Measurements from ENCODE around the gene JTB.
"Not testable (repeated sequence)": the region's sequence is repeated elsewhere in the genome, so short reads cannot be mapped to it uniquely, and the experiment has no call there.

JTB gene

DNA sequence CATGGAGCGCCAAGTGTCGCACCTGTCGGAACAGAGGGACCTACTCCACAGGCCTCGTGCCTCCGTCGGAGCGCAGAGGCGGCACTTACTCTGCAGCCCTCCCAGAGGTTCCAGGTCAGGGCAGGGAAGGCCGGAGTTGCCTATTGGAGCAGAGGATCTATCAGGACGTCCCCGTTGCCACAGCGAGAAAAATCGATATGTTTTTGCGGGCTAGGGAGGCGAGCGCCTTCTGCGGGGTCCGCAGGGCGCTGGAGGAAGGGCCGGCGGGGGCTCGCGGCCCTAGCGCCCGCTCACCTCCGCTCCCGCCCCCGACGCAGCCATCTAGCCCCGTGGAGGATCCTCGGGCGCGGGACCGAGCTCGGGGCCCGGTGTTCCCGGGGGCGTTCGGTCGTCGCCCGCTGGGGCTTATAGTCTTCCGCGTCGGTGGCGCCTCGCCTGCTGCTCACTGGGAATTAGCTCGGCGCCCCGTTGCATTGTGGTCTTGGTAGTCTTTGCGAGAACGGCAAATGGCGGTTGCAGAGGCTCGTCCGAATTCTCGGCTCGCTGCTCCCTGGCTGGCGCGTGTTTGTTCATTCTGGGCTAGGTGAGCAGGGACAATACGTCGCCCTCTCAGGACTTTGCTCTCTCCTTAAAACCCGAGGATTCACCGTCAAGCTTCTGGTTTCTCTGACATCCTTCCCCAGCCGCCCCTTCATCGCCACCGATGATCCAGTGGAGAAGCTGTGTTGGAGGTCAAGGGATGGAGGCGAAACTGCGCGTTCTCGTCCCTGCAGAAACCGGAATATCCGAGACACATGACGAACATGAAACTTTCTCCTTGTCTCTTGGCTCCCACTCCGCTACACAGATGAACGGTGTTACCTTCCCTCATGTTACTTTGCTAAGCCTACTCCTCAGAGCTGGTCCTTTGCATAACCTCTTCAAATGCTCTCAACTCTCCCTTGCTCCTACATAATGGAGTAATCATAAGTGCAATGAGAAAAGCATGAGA lies at the start of gene JTB:
JTB (minus strand) TSS at position 425 of the 991 bp plus-strand sequence; CDS start at position 3, 422 bp downstream.
- DNase-seq (ENCODE audit: low read depth) = peak; percentile 47

DNA sequence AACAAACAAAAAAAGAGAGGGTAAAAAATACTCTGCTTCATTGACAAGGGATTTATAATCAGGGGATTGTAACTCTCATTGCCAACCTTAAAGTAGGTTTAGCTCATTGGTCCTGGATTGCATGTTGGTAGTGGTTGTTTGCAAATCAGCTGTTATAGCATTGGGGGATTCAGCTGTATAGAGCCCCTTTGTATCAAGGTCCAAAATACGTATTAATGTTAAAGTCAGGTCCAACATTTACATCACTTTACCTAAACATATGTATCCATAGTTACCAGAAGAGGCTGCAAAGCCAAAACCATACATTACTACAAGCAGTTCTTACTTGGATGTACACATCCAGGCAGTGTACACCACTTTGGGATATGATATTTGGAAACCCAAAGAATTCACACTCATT lies 42.5 kb upstream of the JTB start:
- DNase-seq (ENCODE audit: low read depth) = no peak

DNA sequence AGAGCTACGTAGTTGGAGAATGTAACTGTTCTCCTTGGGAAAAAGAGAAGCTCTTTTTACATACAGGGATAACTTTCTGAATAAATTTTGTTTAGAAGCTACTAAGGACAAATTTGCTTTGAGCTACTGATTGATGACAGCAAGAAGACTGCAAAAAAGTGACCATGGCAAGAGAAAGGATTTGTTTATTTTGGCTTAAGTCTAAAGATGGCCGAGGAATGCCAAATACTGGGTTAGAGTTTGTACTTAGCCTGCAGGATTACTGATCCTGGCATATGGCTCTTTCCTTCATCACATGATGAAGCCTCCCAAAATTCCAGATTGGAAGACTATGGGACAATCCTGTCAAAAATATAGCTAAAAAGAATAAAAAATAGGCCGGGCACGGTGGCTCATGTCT lies 41.8 kb upstream of the JTB start:
- DNase-seq (ENCODE audit: low read depth) = no peak

DNA sequence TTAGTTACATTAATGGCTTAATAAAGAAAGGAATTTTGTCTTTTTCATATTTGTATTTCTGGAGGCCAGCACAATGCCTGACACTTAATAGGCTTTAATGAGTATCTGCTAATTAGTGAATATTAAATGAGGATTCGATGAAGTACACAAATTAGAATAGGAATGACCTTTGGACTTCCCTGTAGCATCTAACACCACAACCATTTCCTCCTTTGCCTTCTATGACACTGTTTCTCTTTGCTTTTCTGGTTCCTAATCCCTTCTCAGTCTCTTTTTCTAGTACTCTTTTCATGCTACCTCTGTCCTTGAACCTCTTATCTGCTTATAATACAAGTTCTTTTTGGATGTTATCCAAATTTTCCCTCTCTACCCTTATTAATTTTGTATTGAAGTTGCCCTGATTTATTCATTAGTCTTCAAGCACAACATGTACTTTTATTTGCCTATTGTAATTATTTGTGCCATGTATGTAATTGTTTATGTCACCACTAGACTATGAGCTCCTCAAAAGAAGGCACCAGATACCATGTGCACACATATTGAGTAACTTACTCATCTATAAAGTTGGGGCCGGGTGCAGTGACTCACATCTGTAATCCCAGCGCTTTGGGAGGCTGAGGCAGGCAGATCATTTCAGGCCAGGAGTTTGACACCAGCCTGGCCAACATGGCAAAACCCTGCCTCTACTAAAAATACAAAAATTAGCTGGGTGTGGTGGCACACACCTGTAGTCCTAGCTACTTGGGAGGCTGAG lies 36.9 kb upstream of the JTB start:
- no peak for DNase-seq (ENCODE audit: low read depth)

DNA sequence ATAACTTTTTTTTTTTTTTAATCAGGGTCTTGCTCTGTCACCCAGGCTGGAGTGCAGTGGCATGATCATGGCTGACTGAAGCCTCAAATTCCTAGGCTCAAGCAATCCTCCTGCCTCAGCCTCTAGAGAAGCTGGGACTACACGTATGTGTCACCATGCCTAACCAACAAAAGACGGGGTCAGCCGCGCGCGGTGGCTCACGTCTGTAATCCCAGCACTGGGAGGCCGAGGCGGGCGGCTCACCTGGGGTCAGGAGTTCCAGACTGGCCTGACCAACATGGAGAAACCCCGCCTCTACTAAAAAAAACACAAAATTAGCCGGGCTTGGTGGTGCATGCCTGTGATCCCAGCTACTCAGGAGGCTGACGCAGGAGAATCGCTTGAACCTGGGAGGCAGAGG lies 35.1 kb upstream of the JTB start:
- not testable (repeated sequence) for DNase-seq (ENCODE audit: low read depth)

DNA sequence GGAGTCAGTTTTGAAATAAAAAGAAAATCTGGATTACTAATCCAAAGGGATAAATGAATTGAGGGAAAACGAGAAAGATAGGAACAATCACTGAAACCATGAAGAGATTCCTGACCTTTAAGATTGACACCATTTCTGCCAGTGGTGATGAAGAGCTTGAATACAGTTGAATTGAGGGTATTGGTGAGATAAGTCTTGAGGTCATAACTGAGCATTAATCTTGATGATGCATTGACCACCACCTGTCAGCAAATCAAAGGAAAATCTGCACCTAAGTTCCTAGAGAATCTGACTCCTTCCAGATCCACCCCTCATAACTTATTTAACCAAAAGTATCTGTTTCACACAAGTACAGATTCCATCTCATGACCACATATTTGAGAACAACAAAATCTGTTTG lies 34.7 kb upstream of the JTB start:
- DNase-seq (ENCODE audit: low read depth) = no peak

DNA sequence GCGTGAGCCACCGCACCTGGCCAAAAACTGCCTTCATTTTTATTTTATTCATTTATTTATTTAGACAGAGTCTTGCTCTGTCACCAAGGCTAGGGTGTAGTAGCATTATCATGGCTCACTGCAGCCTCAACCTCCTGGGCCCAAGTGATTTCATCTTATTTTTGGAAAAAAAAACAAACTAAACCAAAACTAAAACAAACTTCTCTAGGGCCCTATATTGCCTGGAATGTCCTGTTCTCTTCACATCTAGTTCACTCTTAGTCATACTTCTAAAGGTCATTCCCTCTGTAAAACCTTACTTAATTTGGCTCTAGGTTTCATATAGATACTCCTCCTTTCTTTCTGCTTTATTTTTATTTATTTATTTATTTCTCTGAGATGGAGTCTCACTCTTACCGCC lies 28.7 kb upstream of the JTB start:
- DNase-seq (ENCODE audit: low read depth) = no peak

DNA sequence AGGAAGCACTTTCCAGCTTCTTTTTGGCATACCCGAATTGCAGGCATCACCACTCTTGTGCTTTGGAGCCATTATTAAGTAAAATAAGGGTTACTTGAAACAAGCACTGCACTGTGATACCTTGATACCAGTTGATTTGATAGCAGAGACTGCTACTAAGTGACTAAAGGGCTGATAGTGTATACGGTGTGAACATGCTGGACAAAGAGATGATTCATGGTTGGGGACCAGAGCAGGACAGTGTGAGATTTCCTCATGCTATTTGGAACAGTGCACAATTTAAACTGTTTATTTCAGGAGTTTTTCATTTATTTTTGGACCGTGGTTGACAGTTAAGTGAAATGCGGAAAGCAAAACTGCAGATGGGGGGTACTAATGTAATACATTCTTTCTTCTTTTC lies 22.9 kb upstream of the JTB start:
- no peak for DNase-seq (ENCODE audit: low read depth)

DNA sequence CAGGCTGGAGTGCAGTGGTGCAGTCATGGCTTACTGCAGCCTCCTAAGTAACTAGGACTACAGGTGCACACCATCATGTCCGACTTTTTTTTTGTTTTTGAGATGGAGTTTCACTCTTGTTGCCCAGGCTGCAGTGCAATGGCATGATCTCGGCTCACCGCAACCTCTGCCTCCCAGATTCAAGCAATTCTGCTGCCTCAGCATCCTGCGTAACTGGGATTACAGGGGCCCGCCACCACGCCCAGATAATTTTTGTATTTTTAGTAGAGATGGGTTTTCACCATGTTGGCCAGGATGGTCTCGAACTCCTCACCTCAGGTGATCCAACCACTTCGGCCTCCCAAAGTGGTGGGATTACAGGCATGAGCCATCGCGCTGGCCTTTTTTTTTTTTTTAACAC lies 19.4 kb upstream of the JTB start:
- DNase-seq (ENCODE audit: low read depth) = not testable (repeated sequence)

DNA sequence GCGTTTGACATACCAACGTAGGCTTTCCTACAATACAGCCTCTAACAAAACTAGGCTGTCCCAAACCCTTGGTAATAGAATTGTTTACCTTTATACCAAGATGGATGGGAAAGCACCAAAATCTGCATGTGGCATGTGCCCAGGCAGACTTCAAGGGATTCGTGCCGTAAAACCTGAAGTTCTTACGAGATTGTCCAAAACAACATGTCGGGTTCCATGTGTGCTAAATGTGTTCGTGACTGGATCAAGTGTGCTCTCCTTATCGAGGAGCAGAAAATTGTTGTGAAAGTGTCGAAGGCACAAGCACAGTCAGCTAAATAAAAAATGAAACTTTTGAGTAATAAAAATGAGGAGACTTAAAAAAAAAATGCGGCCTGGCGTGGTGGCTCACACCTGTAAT lies 18.2 kb upstream of the JTB start:
- DNase-seq (ENCODE audit: low read depth) = no peak

DNA sequence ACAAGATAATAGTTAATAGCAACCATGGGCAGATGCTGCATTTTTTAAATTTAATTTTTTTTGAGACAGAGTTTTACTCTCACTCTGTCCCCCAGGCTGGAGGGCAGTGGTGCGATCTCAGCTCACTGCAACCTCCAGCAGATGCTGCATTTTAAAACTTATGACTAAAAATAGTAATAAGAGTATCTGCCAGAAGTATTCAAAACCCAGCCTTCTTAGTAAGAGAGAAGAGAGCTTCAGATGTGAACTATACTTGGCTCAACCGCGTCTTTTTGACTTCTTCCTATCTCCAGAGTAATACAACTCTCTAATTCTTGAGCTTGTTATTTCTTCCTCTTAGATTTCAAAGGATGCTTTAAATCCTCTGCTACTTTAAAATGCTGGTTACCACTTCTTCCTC lies 17.7 kb upstream of the JTB start:
- DNase-seq (ENCODE audit: low read depth) = no peak

DNA sequence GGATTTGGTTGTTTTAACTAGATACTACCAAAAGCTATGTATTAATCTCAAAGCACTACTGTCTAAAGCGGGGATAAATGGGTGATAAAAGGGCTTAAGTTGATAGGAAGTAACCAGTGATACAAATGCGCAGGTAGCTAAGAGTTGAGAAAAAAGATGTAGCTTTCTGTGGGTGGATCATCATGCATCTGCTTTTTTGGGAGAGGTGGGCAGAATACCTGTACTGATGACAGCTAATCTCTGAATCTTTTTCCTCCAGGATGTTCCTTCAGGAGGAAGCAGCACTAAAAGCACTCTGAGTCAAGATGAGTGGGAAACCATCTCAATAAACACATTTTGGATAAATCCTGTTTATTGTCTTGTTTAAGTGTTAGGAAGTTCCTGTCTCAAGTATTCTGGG lies 14.3 kb upstream of the JTB start:
- DNase-seq (ENCODE audit: low read depth) = no peak

DNA sequence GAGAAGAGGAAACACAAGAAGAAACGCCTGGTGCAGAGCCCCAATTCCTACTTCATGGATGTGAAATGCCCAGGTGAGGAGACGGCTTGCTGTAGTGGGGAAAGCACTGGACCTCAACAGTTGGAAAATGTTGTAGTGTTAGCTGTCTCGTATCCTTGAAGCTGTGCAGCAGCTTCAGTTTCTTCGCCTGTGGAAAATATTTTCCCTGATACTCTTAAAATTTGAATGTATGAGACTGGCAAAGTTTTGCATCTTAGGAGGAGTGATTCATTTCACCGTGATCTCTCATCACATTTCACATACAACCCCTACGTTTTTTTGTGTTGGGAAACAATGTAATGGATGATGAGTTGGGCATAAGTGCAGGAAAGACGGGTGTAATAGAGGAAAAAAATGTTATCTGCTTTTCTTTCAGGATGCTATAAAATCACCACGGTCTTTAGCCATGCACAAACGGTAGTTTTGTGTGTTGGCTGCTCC lies 13.7 kb upstream of the JTB start:
- DNase-seq (ENCODE audit: low read depth) = no peak

DNA sequence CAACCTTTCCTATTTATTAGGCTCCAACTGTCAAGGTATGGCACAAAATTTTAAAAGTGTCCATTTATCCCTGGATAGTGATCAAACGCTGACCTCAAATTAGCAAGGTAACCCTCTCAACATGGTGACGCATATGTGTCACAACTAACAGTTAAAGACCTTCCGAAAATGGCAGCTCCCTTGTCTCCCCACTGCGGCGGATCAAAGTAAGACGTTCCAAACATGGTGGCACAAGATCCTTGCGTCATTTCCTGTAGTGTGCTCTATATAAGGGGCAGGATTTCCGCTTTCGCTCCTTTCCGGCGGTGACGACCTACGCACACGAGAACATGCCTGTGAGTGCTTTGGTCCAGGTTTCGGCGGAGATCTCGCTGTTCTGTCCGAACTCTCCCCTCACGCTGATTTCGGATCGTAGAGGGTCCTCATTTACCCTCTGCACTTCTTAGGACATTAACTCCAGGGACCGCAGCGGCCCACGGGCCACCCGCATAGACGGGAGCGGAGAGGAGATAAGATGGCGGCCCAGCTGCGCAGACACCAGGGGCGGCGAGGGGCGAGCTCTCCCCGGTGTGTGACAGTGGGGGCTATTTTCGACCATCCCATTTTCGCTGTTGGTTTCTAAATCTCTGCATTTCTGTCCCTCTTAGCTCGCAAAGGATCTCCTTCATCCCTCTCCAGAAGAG lies 13.1 kb upstream of the JTB start, which contains the start of gene RPS27:
RPS27 (plus strand) TSS at position 295 of the 683 bp plus-strand sequence; CDS start at position 330, 35 bp downstream.
- DNase-seq (ENCODE audit: low read depth) = peak; percentile 89

DNA sequence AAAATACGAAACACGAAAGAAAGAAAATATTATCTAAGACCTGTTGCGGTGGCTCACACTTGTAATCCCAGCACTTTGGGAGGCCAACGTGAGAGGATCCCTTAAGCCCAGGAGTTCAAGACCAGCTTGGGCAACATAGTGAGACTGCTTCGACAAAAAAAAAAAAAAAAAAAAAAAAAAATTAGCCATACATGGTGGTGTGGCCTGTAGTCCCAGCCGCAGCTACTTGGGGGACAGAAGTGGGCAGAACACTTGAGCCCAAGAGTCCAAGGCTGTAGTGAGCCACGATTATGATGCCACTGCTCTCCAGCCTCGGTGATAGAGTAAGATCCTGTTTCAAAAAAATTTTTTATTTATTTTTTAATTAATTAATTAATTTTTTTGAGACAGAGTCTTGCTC lies 10.1 kb upstream of the JTB start:
- no peak for DNase-seq (ENCODE audit: low read depth)

DNA sequence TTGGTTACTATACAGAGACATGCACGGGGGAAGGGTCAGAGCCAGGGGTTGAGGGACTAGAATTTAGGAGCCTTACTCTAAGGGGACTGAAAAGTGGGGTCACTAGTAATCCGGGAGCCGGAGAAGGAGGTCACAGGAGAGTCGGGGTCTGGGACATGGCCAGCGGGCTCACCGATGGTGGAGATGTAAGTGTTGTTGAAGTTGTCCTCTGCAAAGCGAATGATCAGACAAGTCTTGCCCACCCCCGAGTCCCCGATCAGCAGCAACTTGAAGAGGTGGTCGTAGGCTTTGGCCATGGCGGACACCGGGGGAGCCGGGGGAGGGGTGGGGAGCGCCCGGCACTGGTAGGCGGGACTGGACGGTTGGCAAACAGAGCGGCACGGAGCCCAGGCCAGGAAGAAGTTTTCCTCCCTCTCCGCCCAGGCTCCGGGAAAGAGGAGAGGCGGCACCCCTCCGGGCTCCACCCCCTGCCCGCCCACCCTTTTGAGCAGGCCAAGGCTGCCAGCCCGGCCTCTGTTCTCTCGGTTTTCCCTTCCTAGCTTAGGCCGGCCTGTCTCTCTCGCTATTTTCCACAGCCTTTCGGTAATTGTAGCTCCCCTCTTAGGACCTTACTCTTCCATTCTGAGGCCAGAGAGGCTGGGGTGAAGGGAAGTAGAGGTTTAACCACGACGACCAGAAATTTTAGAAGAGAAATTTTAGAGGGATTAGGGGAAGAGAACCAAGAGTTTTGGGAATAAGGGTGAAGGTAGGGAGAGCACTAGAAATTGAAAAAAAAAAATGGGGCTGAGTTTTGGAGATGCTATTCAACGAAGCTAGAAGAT lies 8.7 kb upstream of the JTB start, which contains the start of gene RAB13:
RAB13 (minus strand) TSS at position 399 of the 821 bp plus-strand sequence; CDS start at position 296, 103 bp downstream.
- DNase-seq (ENCODE audit: low read depth) = peak; percentile 60

DNA sequence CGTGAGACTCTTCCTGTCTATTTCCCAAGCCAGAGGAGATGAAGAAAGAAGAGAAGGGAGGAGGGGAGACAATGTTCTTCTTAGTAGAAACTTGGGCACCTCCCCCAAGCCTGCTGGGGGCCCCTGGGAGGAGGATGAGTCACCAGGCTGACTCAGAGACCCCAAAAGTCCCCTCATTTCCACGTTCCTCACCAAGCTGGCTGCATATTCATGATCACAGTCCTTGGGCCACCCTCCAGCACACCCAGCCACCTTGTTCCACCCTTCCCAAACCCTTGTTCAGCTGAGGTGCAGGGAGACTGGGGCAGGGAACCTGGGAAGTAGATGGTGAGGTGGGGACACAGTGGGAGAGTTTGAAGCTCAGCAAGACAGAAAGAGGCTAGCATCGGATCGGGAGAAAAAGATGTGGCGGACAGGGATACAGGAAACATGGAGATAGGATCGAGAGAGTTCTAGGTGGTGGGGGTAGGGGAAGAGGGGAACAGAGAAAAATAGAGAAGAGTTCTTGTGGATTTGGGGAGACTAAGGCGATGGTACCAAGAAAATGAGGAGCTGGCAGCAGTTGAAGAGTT lies 8.0 kb upstream of the JTB start:
- DNase-seq (ENCODE audit: low read depth) = peak; percentile 36

DNA sequence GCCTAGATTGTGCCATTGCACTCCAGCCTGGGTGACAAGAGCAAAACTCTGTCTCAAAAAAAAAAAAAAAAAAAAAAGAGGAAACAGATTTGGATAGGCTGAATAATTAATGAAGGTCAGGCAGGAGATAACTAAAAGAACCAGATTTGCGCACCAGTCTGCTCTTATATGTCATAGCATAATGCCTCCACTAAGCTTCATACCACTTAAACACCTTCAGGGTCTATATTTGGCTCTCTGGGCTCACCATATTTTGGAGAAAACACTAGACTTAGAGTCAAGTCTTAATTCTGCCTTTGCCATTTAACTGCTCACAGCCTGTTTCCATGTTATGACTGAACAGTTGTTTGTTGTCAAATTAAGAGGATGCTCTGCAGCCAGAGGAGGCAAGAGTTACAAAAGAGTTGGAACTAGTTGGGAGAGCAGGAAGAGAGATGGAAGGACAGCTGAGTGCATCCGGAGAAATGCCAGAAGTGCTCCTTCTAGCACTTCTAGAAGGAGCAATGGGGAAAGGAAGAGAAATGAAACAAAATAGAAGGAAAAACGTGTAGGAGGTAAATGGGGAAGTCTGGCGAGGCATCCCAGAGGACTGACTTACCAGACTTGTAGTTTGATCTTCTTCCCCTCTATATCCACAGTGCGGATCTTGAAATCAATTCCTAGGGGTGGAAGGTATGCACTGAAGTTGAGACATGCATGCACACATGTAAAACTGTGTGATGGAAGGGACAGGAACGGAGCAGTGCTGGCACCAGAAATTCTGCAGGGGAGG lies 6.8 kb upstream of the JTB start:
- no peak for DNase-seq (ENCODE audit: low read depth)

DNA sequence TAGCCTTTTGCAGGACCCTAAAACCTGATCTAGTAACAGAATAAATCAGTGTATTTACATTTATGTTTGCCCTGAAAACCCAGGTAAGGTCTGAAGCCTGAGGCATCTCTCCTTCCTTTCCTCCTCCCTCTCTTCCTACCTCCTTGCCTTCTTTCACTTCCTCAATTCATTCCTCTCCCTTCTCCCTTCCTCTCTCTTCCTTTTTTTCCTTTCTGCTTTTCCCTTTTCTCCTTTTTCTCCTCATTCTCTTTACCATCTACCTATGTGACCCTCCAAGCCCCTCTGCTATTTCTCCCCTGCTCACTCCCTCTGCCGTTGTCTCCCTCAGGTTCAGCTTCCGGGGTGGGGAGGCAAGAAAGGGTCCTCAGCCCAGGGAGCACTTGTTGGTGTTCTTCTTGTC lies 4.3 kb upstream of the JTB start:
- DNase-seq (ENCODE audit: low read depth) = not testable (repeated sequence)

DNA sequence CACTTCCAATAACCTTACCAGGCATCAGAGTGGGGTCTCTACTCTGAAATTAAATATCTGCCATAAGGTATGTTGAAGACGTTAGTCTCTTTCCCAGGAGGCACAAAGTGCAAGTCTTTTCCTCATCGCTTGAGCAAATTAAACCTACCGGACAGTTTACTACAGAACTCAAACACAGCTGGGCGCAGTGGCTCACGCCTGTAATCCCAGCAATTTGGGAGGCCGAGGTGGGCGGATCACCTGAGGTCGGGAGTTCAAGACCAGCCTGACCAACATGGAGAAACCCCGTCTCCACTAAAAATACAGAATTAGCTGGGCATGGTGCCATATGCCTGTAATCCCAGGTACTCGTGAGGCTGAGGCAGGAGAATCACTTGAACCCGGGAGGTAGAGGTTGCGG lies 1.6 kb upstream of the JTB start:
- not testable (repeated sequence) for DNase-seq (ENCODE audit: low read depth)
